Gastrocnemius medialis (tissue), 4 donors: ENCODE measurements around the gene LIPA. TPM values are rescaled to one million over a fixed set of nuclear protein-coding genes. Genes with fewer than 3 reads are reported as not detected.

Experiments
- ATAC-seq, 2 donors: fragments of 150-250 bp; one replicate each; pipeline ENCODE4 v1.9.1; 2016
- DNase-seq, 2 donors: peaks; one replicate each; pipeline ENCODE4 v3.0.0-alpha.2; 2019
- H3K27ac ChIP-seq, 4 donors: fragments of 200-600 bp; sonication (generic); 1 replicate in 1 of 4; 2 replicates in 3 of 4; pipeline ENCODE4 v1.5.1; 2016 to 2018; ENCODE audit warnings: mild to moderate bottlenecking in 2 of 4, moderate library complexity in 1 of 4
- H3K27me3 ChIP-seq, 3 donors: fragments of 200-600 bp; sonication (generic) in 2 of 3; 1 replicate in 1 of 3; 2 replicates in 2 of 3; pipeline versions ENCODE4 v1.5.1 to v1.6.0; 2016 to 2019; ENCODE audit warnings: mild to moderate bottlenecking in 1 of 3, moderate library complexity in 1 of 3
- H3K36me3 ChIP-seq, 2 donors: fragments of 200-600 bp; sonication (generic) in 1 of 2; one replicate each; pipeline ENCODE4 v1.5.1; 2017 to 2018
- H3K4me1 ChIP-seq, 2 donors: fragments of 200-600 bp; sonication (generic) in 1 of 2; one replicate each; pipeline ENCODE4 v1.5.1; 2016 to 2017; ENCODE audit warnings: mild to moderate bottlenecking in 2 of 2
- H3K4me3 ChIP-seq, 4 donors: fragments of 200-600 bp; sonication (generic) in 3 of 4; 1 replicate in 1 of 4; 2 replicates in 3 of 4; pipeline ENCODE4 v1.5.1; 2016 to 2019; ENCODE audit warnings: mild to moderate bottlenecking in 2 of 4
- H3K9me3 ChIP-seq, 3 donors: fragments of 200-600 bp; sonication (generic) in 2 of 3; 1 replicate in 1 of 3; 2 replicates in 2 of 3; pipeline ENCODE4 v1.5.1; 2016 to 2019
- POLR2A ChIP-seq, 2 donors: fragments of 450-650 bp; IDR thresholded peaks; one replicate each; pipeline ENCODE4 v1.6.1; 2017; ENCODE audit warnings: antibody characterized with exemption in 2 of 2, mild to moderate bottlenecking in 2 of 2, moderate library complexity in 2 of 2
- in situ Hi-C, 4 donors: fragments of 200-750 bp; cut with MboI; loops; one replicate each; pipeline versions ENCODE4 v1.15.0 to v1.8.0; 2017; ENCODE audit warnings: low sequenced_read_pairs in 4 of 4
- intact Hi-C: fragments of 100-400 bp; cut with DNase I; formaldehyde crosslinking; loops from one replicate; pipeline ENCODE4 v1.15.1; 2023; ENCODE audit warnings: low total_unique reads
- total RNA-seq, 4 donors: library from RNA; depleted of rRNA; stranded (reverse); fragments of >200 nt; gene quantifications; one replicate each; pipeline versions ENCODE4 v1.1.0 to v1.2.3, GENCODE V29; 2016
- TF ChIP-seq, protein P1 (sequence below), 5 experiments: fragments of 450-650 bp in 3 of 5; fragments of 200-600 bp in 2 of 5; sonication (generic) in 2 of 5; IDR thresholded peaks in 4 of 5; conservative IDR thresholded peaks in 1 of 5; 1 replicate in 4 of 5; 2 replicates in 1 of 5; pipeline ENCODE4 v1.5.1; 2016 to 2019; ENCODE audit warnings: antibody characterized with exemption in 5 of 5, mild to moderate bottlenecking in 3 of 5, moderate library complexity in 3 of 5

LIPA gene
- 10 to 100 TPM in 2 of 4 donors, 1 to 10 TPM in 2; 7.7 to 11.4 (median 9.3) TPM for total RNA-seq

DNA sequence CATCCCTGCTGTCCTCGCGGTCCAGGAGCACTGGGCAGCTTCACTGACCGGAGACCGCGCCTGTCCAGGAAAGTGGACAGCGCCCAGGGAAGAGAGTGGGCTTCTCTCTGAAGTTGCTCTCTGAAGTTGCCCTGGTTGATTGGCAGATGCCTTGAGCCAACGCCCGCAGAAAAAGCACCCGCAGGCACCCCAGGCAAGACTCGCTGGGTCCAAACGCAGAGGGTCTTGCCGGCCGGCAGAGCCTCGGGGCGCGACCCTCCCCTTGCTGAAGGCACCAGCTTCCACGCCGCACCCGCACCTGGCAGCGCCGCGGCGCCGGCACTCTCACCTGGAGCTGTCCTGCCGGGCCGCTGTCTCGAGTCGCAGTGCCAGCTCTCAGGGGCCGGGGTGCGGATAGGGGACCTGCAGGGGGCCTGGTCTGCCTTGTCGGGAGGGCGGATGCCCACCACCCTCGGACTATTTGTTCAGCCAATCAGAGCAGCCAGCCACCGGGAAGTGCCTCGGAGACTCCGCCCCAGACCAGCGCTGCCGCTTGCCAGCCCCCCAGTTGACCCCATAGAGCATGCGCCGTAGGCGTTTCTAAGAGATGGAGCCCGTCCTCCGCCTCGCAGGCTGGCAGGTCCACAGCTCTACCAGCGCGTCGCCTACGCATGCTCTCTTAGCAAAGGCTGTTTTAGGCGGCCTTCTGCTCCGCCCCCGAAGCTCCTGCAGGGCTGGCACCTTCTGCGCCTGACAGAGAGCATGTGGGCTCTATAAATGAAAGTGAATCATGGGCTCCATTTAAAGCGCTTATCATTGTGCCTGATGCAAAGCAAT lies at the start of gene LIPA:
TSS of gene LIPA (minus strand) at position 367 of the 816 bp plus-strand sequence. CDS start 4,127 bp downstream, outside the sequence.
- H3K9me3 ChIP-seq = no peaks in the 10 kb centered on the region
- in situ Hi-C loops (loop anchor here in 1 of 4 donors (10.0 kb wide), 1 partner anchor 303 kb away; no protein-coding TSS in a partner anchor), intact Hi-C loops (loop anchor here (5.0 kb wide), 1 partner anchor 451 kb away; the partner anchor contains the start of gene KIF20B)
- peak; percentile 38 to 43 for TF ChIP-seq POLR2A (IDR thresholded peaks at IDR 0.05)
- TF ChIP-seq, protein P1, sequence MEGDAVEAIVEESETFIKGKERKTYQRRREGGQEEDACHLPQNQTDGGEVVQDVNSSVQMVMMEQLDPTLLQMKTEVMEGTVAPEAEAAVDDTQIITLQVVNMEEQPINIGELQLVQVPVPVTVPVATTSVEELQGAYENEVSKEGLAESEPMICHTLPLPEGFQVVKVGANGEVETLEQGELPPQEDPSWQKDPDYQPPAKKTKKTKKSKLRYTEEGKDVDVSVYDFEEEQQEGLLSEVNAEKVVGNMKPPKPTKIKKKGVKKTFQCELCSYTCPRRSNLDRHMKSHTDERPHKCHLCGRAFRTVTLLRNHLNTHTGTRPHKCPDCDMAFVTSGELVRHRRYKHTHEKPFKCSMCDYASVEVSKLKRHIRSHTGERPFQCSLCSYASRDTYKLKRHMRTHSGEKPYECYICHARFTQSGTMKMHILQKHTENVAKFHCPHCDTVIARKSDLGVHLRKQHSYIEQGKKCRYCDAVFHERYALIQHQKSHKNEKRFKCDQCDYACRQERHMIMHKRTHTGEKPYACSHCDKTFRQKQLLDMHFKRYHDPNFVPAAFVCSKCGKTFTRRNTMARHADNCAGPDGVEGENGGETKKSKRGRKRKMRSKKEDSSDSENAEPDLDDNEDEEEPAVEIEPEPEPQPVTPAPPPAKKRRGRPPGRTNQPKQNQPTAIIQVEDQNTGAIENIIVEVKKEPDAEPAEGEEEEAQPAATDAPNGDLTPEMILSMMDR (IDR thresholded peaks at IDR 0.05 in 4 of 5, conservative IDR thresholded peaks at IDR 0.05 in 1 of 5) = no peak
- H3K4me1 ChIP-seq = peaks cover 0 to 9% of the 10 kb centered on the region in 2 donors
- DNase-seq = peak; percentile 87 to 94
- H3K4me3 ChIP-seq = peak within 1 kb of the TSS; percentile 78 to 93 (median 84)
- H3K27me3 ChIP-seq = no peaks in the 10 kb centered on the region
- peak; percentile 95 to 97 for ATAC-seq
- H3K36me3 ChIP-seq = no peaks in the 10 kb centered on the region
- peak within 1 kb of the TSS; percentile 73 to 79 (median 77) for H3K27ac ChIP-seq

DNA sequence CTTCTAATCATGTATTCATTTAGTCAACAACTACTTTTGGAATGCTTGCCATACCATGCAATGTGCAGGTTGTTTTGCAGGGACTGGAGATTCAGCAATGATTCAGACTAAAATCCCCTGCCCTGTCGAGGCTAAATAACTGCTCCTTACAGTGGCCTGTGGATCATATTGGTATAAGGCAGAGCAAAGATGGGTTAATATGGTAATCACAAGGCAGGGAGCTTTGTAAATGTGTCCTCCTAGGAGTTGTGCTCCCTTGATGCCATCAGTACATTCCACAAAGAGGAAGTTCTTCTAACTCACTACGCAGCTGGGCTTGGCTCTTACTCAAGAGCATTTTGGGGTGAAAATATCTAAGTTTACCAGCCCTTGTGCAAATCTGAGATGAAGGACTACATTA lies 49.7 kb upstream of the LIPA start:
- peaks cover 32 to 37% of the 10 kb centered on the region in 2 donors for H3K4me1 ChIP-seq
- in situ Hi-C loops = no loop called here

DNA sequence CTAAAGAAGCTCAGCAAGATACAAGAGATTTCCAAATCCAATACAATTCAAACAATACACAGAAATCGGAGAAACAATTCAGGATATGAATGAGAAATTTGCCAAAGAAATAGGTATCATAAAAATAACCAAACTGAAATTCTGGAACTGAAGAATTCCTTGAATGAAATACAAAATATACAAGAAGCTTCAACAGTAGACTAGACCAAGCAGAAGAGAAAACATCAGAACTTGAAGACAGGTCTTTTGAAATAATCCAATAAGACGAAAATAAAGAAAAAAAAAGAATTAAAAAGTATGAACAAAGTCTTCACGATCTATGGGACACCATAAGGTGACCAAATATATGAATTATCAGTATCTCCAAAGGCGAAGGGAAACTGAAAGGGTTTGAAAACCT lies 47.5 kb upstream of the LIPA start:
- H3K36me3 ChIP-seq = no peaks in the 10 kb centered on the region
- intact Hi-C loops = loop anchor here (5.0 kb wide), 2 partner anchors 38 to 348 kb away; partner anchors contain the start of gene PANK1
- DNase-seq = no peak
- H3K27ac ChIP-seq = no peak overlapping the region
- no peak overlapping the region for H3K4me3 ChIP-seq
- ATAC-seq = no peak
- H3K27me3 ChIP-seq = no peaks in the 10 kb centered on the region
- TF ChIP-seq, protein P1 (IDR thresholded peaks at IDR 0.05 in 4 of 5, conservative IDR thresholded peaks at IDR 0.05 in 1 of 5) = no peak
- TF ChIP-seq POLR2A (IDR thresholded peaks at IDR 0.05) = no peak
- in situ Hi-C loops = loop anchor here in 1 of 4 donors (25.0 kb wide), 1 partner anchor 88 kb away; the partner anchor contains the start of genes IFIT1 and IFIT1B
- no peaks in the 10 kb centered on the region for H3K9me3 ChIP-seq
- H3K4me1 ChIP-seq = peaks cover 47 to 58% of the 10 kb centered on the region in 2 donors

More for the DNA sequence above, 49.7 kb upstream of the LIPA start:
- ATAC-seq (peak; percentile 26), DNase-seq (no peak)
- Histone ChIP-seq H3K27ac (peak overlapping the region; percentile 82 to 89 (median 85)), H3K4me3 (peak overlapping the region; percentile 46 to 66 (median 54)), H3K27me3 (no peaks in the 10 kb centered on the region), H3K9me3 (no peaks in the 10 kb centered on the region), H3K36me3 (no peaks in the 10 kb centered on the region)
- no peak for TF ChIP-seq POLR2A (IDR thresholded peaks at IDR 0.05)
- TF ChIP-seq, protein P1 (IDR thresholded peaks at IDR 0.05 in 4 of 5, conservative IDR thresholded peaks at IDR 0.05 in 1 of 5) = no peak
- intact Hi-C loops = no loop called here

DNA sequence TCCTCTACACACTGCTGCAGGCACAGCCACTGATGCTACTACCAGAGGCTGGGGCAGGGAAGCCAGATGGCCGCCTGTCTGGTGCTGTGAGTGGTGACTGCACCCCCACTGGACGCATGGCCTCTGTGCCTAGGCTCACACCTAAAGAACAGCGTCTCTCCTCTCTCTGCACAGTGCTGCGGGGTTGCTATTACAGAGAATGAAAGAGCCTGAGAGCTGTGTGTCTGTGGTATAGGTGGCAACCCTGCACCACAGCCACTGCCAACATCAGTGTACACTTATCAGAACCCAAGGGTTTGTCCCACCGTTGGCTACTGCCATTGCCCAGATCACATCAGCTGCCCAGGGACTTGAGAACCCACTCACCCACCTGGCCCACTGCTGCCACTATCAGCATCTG lies 46.2 kb upstream of the LIPA start:
- ATAC-seq (no peak), DNase-seq (no peak)
- Histone ChIP-seq H3K4me3 (no peak overlapping the region), H3K27ac (peak overlapping the region in 2 of 4 donors; percentile 90 to 92), H3K4me1 (peaks cover 37 to 46% of the 10 kb centered on the region in 2 donors), H3K36me3 (no peaks in the 10 kb centered on the region), H3K27me3 (no peaks in the 10 kb centered on the region), H3K9me3 (no peaks in the 10 kb centered on the region)
- intact Hi-C loops = loop anchor here (2.0 to 5.0 kb wide), 3 partner anchors 40 to 350 kb away; partner anchors contain the start of genes IFIT1 and PANK1
- in situ Hi-C loops = loop anchor here in 1 of 4 donors (25.0 kb wide), 1 partner anchor 90 kb away; the partner anchor contains the start of genes IFIT1 and IFIT1B
- TF ChIP-seq, protein P1 (IDR thresholded peaks at IDR 0.05 in 4 of 5, conservative IDR thresholded peaks at IDR 0.05 in 1 of 5) = no peak
- TF ChIP-seq POLR2A (IDR thresholded peaks at IDR 0.05) = no peak
